HuH-7 (cell line): ENCODE data around the gene AUTS2.
A peak's percentile ranks its signal among the peaks of the same experiment; 100 is the strongest.
"Not testable (repeated sequence)": the region's sequence is repeated elsewhere in the genome, so short reads cannot be mapped to it uniquely, and the experiment has no call there.

Experiments used
- DNase-seq: peaks from one replicate; pipeline ENCODE4 v3.0.0; 2011; ENCODE audit warnings: low spot score

AUTS2 gene

DNA sequence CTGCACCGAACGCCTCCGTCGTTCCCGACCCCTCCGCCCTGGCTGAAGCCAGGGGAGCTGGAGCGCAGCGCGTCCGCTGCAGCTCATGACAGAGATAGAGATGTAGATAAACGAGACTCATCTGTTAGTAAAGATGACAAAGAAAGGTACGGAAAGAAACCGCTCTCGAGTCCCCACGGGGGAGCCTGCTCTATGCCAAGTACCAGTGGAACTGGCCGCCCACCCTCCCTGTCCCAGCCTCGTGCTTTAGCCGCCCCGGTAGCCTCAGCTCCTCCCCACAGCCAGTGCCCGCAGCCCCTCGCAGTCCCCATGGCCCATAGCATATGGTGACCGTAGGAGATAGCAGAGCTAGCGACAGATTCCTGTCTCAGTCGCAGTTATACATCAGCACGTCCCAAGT lies 1189.0 kb downstream of the AUTS2 start:
- DNase-seq: no peak

DNA sequence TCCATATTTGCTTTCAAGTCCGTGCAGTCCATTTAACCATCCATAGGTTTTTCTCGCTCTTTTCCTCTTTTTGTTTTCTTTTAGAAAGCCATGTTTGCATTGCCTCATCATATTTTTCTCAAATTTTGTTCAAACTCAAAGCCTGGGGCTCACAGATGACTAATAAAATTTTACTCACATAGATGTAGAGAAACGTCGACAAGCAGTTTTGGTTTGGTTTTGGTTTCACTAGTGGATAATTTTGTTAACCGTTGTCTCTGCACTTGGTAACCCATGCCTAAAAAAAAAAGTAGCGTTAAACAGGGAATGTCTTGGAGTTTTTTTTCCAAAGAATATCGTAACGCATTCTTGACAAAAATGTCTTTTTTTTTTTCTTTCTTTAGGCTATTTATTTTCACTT lies 1189.5 kb downstream of the AUTS2 start:
- DNase-seq: no peak

DNA sequence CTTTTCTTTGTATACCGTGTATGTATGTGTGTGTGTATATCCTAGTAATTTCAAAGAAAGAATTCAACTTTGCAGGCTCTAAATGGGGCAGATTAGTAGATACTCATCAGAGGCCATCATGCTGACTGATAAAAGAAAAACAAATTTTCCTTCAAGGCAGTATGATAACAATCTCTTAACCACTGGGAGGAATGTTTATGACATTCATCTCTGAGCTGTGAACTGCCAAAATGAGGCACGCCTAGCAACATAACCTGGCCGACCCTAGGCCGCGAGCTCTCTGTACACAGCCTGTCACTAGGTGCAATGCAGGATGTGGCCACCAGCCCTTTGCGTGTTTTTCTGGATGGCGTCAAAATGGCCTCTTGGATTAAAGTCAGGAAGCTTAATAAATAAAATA lies 1190.0 kb downstream of the AUTS2 start:
- DNase-seq: no peak

DNA sequence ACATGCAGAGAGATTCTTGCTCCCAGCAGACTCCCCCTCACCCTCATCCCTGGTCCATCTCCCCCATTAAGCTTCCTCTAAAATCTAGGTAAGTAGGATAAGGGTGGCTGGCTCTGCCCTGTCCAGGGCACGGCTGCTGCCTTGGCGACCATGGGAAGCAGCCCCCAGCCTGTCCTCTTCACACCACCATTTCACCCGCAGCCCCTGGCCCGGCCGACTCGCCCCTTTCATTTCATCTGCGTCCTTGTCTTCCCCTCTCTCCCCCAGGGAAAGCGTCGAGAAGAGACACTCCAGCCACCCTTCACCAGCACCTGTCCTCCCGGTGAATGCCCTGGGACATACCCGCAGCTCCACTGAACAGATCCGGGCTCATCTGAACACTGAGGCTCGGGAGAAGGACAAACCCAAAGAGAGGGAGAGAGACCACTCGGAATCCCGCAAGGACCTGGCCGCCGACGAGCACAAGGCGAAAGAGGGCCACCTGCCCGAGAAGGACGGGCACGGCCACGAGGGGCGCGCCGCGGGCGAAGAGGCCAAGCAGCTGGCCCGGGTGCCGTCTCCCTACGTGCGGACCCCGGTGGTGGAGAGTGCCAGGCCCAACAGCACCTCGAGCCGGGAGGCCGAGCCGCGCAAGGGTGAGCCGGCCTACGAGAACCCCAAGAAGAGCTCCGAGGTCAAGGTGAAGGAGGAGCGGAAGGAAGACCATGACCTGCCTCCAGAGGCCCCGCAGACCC lies 1191.4 kb downstream of the AUTS2 start:
- DNase-seq: no peak

DNA sequence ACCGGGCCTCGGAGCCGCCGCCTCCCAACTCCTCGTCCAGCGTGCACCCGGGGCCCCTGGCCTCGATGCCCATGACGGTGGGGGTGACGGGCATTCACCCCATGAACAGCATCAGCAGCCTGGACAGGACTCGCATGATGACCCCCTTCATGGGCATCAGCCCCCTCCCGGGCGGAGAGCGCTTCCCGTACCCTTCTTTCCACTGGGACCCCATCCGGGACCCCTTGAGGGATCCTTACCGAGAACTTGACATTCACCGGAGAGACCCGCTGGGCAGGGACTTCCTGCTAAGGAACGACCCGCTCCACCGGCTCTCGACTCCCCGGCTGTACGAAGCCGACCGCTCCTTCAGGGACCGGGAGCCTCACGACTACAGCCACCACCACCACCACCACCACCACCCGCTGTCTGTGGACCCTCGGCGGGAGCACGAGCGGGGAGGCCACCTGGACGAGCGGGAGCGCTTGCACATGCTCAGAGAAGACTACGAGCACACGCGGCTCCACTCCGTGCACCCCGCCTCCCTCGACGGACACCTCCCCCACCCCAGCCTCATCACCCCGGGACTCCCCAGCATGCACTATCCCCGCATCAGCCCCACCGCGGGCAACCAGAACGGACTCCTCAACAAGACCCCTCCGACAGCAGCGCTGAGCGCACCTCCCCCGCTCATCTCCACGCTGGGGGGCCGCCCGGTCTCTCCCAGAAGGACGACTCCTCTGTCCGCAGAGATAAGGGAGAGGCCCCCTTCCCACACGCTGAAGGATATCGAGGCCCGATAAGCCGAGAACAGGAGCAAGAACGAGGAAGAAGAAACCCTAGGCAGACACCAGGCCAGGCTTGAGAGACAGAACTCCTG lies 1192.2 kb downstream of the AUTS2 start:
- DNase-seq: no peak

DNA sequence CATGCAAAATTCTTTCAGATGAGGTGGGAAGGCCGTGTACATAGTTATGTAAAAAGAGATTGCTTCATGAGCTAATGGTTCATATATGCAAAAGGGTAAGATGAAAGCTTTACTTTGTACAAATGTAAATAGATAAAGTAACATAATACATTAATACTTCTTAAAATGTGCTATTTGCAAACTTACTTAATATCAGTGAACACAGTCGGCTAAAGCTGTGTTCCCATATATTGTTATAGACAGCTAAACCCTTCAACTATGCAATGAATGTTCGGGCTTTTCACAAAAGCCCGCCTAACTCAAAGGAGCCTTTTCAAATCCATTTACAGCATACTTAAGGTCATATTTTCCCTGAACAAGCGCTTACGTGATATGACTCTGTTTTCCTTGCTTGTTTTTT lies 1193.1 kb downstream of the AUTS2 start:
- no peak for DNase-seq

DNA sequence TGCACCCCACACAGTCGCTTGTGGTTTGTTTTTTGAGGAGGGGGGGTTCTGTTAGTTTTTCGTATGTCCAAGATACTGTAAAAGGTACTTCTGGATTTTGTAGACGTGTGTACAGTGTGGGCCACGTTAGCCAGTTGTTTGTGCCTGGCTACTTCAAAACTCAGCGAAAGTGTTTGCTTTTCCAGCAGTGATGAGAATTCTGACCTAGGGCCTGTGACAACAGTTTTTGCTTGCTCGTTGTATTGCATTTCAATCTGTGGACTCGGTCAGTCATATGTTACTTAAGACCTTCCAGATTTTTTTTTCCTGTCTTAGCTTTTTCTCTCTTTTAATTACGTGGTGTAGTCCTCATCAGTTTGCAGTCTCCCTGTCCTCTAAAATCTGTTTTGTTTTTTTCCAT lies 1194.8 kb downstream of the AUTS2 start:
- no peak for DNase-seq

DNA sequence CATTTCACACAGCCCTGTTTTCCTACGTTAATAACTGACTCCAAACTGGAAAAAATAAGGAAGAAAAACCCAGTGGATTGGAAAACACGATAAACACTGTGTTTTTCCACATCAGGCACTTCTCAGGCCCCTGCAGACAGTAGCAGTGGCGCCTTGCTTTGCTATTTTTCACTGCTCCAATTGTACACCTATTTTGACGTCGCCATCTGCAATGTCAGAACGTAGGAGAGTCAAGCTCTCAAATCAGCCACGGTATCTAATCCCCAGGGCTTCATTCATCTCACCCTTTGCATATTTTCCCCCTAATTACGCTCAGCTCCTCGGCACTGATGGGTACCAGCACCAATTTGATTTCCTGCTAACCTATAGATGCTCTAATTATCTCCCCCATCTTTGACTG lies 1195.5 kb downstream of the AUTS2 start:
- DNase-seq: no peak

DNA sequence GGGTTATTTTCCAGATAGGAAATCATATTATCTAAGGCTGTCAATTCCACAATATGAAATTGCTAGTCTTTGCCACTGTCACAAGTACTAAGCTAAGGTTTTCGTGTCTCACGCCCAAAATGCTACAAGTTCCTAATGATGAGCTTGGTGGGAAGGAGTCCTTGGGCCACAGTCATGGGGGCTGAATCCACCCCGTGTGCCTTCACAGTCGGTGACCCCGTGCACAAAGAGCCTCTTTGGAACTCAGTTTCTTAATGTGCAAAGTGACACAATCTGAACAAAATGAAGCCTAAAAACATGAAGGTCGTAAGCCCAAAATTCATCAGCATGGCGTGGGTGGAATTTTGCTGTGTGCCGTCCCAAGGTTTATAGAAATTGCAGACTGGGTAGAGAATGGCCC lies 1196.7 kb downstream of the AUTS2 start:
- DNase-seq: no peak

DNA sequence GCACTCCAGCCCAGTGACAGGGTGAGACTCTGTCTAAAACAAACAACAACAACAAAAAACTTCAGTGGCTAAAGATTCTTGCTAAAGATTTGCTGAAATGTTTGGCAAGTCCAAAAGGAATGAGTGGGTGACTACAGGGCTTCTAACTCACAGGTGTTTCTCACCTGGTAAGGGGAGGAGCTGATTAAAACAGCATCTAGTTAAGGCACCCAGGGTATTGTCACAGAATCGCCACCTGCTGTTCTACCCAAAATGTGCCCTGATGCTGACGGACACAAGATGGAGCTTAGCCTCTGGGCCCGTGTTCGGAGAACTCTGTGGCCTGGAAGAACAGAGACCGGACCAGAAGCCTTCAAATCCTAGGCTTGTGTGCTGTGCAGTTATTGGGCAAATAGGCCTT lies 1197.7 kb downstream of the AUTS2 start:
- DNase-seq: no peak

DNA sequence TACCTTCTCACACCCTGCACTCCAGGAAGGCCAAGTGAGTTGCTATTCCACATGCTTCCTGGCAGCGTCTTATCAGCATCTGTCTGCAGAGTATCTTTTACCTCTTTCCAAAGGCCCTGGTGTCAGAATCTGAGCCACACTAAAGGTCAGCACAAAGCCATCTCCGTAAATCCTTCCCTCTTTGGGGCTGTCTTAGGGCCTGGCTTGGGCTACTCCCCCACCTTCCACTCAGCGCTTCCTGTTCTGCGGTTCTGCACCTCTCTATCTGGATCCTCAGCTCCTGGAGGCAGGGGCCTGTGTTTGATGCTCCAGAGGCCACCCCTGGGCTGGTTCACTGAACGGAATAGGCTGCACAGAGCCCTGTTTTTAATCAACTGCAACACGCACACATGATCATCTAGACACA lies 1198.8 kb downstream of the AUTS2 start:
- peak; percentile 3 for DNase-seq

DNA sequence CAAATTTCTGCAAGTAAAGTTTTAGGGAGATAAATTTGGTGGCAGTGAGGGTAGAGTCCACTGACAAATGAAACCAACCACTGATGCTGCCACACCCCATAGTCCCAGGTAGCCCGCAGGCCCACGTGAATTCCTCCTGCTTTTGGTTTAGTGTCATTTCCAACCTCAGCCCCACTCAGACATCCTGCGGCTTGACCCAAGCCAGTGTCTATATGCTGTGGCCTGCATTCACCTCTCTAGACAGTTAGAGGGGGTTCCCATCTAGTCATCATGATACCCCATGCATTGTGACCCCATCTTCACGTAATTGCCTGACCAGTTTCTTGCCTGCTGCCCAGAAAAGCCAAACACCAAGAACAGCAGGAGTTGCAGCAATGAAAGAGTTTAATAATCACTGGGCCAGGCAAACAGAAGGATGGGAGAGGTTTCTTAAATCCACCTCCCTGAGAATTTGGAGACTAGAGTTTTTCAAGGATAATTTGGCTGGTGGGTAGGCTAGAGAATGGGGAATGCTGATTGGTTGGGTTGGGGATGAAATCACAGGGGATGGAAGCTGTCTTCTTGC lies 1201.6 kb downstream of the AUTS2 start:
- DNase-seq: no peak

DNA sequence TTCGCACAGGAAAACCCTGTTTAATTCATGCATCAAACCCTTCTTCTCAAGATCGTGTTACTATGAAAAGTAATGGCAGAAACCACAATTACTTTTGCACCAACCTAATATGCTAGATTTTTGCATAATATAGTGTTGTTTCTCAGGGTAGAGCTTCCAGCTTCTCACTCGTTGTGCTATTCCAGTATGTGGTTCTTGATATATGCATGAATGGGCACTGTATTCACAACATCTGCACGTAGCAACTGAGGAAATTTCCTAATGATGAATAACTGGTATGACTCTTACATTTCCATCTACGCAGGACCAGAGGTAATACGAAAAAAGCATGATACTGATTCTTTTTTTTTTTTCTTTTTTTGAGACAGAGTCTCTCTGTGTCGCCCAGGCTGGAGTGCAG lies 1207.1 kb downstream of the AUTS2 start:
- no peak for DNase-seq

DNA sequence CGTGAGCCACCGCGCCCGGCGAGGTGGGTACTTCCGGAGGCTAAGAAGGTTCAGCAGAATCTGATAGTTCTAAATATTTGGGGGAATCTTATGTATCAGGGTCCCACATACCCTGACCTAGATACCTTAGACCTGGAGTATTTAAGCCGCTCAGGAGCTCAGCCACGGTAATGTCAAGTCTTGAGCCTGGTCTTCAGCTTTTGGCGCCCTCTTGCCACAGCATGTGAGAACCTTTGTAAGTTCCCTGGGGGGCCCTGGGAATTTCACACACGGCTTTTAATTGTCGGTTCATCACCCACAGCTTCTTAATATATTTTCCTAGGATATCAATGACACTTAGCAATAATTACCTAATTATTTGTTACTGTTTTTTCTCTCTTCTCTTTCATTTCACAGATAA lies 1209.4 kb downstream of the AUTS2 start:
- no peak for DNase-seq

DNA sequence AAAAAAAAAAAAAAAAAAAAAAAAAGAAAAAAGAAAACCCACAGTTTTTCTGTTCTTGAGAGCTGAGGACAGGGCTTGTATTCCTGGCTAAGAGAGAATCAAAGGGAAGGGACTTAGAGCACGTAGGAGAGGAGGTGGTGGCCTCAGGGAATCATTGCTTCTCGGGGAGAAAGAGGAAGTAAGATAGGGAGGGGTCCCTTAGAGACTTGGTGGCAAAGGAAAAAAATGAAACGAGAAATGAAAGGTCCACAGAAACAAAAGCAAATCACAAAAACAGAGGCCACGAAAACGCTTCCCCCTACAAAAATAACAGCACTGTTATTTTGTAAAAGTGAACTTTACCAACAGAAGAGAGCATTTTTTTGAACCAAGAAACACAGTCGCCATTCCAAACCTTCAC lies 1210.6 kb downstream of the AUTS2 start:
- no peak for DNase-seq

DNA sequence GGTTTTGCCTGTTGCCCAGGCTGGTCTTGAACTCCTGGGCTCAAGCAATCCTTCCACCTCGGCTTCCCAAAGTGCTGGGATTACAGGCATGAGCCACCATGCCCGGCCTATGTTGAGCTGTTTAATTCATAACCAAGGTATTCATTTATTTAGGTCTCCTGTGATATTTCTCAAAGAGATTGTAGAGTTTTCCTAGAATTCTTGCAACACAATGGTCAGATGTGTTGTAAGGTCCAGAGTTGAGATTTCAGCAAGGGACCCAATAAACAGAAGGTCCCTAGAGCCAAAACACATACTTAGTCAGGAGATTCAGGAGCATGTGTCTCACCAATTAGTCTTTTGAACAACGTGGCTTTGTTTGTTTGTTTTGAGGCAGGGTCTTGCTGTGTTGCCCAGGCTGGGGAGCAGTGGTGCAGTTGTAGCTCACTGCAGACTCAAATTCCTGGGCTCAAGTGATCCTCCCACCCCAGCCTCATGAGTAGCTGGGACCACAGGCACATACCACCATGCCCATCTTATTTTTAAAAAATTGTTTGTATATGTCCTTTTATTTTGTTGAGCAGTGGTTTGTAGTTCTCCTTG lies 1212.4 kb downstream of the AUTS2 start:
- DNase-seq: no peak

DNA sequence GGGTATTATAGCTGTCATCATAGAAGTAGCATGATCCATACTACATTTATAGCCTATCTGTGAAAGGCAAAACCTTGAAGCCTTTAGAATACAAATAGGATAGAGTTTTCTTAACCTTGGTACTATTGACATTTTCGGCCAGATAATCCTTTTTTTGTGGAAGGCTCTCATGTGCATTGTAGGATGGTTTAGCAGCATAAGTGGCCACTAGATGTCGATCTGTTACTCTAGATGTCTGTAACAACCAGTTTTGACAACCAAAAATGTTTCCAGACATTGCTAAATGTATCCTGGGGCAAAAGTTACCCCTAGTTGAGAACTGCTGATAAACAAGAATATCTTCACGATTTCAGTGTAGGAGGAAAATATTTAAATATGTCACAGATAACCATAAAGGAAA lies 1214.2 kb downstream of the AUTS2 start:
- no peak for DNase-seq

DNA sequence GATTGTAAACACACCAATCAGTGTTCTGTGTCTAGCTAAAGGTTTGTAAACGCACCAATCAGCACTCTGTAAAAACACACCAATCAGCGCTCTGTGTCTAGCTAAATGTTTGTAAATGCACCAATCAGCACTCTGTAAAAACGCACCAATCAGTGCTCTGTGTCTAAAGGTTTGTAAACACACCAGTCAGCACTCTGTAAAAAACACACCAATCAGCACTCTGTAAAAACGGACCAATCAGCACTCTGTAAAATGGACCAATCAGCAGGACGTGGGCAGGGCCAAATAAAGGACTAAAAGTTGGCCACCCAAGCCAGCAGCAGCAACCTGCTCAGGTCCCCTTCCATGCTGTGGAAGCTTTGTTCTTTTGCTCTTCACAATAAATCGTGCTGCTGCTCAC lies 1224.2 kb downstream of the AUTS2 start:
- DNase-seq: not testable (repeated sequence)

DNA sequence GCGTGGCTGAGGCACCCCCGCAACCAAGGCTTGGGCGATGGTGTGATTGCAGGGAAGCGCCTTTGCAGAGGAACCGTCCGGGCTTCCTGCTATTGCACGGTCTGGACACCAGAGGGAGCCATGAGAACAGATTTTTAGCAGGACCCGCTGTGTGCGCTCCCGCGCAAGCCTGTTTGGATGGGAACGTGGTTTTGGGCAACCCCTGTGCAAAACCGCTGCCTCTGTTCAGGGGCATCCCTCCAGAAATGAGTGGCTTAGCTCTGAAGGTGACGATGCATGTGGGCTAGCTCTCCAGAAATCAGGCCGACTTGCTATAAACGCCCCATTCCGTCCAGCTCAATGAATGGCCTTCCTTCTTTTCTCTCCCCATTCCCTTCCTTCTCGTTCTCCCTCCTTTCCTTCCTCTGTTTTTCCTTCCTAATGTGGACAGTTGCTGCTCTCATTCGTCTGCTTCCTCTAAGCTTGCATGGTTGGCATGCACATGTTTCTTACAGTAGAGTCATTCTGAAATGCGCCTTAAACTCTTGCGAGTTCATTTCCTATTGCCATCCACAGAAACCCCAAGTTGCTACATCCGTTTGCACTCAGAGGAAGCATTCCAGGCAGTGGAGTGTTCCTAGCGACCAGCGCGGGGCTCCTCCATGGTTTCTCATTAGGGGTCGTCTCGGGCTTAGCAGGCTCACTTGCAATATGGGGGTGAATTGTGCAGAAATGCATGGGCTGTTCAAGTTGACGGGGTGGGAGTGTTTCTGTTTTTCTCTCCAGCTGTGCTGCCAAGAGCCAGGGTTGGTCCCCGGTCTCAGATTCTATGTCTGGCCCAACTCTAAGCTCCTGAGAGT lies 1231.2 kb downstream of the AUTS2 start:
- peak; percentile 88 for DNase-seq

DNA sequence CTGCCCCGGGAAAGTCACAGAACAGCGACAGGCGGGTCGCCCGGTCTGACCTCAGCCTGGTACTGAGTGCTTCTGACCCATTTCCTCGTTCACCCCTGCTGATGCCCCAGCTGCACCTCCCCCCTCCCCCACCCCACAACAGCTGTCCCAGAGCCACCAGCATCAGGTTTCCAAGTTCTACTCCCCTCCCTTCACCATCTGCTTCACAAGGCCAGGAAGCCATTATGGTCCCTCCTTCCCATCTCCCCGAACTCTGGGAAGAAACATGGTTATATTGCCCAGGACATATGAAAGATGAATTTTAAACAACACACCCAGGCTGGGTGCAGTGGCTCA lies 1231.8 kb downstream of the AUTS2 start:
- DNase-seq: no peak

DNA sequence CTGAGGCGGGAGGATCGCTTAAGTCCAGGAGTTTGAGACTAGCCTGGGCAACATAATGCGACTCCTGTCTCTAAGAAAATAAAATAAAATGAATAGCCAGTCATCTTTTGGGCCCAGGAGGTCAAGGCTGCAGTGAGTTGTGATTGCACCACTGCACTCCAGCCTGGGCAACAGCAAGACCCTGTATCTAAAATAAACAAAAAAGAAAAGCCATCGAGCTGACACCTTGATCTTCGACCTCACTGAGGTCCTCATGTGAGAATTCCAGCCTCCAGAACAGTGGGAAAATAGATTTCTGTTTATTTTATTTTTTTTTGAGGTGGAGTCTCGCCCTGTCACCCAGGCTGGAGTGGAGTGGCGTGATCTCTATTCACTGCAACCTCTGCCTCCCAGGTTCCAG lies 1232.2 kb downstream of the AUTS2 start:
- no peak for DNase-seq

DNA sequence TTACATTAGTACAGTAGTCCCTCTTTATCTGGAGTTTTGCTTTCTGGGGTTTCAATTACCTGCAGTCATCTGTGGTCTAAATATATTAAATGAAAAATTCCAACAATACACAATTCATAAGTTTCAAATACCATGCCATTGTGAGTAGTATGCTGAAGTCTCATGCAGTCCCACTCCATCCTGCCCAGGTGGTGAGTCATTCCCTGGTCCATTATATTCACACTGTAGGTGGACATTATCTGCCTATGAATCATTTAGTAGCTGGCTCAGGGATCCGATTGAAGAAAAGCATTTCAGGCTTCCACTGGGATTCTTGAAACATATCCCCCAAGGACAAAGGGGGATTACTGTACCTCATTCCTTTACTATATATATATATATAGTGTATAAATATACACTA lies 1235.5 kb downstream of the AUTS2 start:
- DNase-seq: no peak
